ENCODE results near the gene CD4.

The CD4 gene

DNA sequence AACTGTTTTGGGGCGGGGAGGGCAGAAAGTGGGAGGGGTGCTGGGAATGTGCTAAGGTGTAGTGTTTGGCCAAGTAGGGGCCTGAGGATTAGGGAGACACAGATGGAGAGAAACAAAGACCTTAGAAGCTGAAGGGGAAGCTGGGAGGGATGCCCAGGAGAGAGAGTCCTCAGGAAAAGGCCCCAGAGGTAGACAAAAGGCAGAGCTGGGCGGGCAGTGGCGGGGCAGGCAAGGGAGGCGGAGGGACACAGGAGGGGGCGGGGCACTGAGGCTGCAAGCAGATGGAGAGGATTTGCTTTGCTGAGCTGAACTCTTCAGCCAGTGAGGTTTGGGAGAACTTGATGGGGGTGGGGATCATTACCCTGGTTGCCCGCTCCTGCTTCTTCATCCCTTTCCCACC is 20.3 kb upstream of the CD4 start:
- ATAC-seq (replicated peaks) (no peak), DNase-seq (no peak)
- Mint-ChIP-seq H3K4me1 (ENCODE audit: low read depth in 2 of 2) (peaks cover 55 to 56% of the 10 kb centered on the region in 2 donors), H3K36me3 (ENCODE audit: insufficient read depth) (peaks cover 17% of the 10 kb centered on the region), H3K9me3 (no peaks in the 10 kb centered on the region), H3K4me3 (no peak overlapping the region), H3K27ac (peak overlapping the region; percentile 19 to 74), H3K27me3 (peaks cover 16 to 34% of the 10 kb centered on the region in 2 donors)

DNA sequence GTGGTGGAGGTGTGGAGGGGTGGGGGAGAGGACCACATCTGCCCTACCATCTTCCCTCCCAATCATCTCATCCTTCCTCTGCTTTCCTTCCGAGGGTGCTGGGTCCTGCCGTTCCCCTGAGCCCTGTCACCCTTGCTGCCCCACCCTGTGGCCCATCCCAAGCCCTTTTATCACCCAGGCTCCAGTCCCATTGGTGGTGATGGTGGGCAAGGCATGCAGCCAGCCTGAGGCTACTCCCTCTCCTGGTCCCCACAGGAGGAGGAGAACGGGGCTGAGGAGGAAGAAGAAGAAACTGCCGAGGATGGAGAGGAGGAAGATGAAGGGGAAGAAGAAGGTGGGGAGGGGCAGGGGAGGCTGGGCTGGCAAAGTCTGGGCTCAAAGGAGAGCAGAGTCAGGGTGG is 19.7 kb upstream of the CD4 start:
- no peak for ATAC-seq (replicated peaks)
- Mint-ChIP-seq H3K27me3 (peaks cover 9 to 28% of the 10 kb centered on the region in 2 donors), H3K4me3 (no peak overlapping the region)

DNA sequence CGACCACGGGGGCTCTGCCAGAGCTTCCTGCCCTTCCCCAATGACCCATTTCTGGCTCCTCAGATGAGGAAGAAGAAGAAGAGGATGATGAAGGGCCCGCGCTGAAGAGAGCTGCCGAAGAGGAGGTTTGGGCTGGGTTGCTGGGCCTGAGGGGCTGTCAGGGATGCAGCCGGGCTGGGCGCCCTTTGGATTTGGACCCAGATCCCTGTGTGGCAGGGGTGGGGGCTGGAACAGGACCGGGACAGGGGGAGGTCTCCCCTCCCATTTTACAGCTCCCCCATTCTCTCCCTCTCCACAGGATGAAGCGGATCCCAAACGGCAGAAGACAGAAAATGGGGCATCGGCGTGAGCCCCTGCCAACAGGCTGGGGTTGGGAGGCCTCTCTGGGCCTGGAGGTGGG is 19.2 kb upstream of the CD4 start:
- Mint-ChIP-seq H3K27me3 (peaks cover 6 to 23% of the 10 kb centered on the region in 2 donors), H3K9me3 (no peaks in the 10 kb centered on the region), H3K27ac (peak overlapping the region in 1 of 2 donors; percentile 38), H3K4me3 (no peak overlapping the region), H3K36me3 (ENCODE audit: insufficient read depth) (peaks cover 22% of the 10 kb centered on the region), H3K4me1 (ENCODE audit: low read depth in 2 of 2) (peaks cover 57% of the 10 kb centered on the region in 2 donors)
- ATAC-seq (replicated peaks) (no peak), DNase-seq (no peak)

More for the DNA sequence above, 19.7 kb upstream of the CD4 start:
- Mint-ChIP-seq H3K36me3 (ENCODE audit: insufficient read depth) (peaks cover 19% of the 10 kb centered on the region), H3K9me3 (no peaks in the 10 kb centered on the region), H3K4me1 (ENCODE audit: low read depth in 2 of 2) (peaks cover 54 to 56% of the 10 kb centered on the region in 2 donors), H3K27ac (peak overlapping the region; percentile 38 to 74)
- no peak for DNase-seq

DNA sequence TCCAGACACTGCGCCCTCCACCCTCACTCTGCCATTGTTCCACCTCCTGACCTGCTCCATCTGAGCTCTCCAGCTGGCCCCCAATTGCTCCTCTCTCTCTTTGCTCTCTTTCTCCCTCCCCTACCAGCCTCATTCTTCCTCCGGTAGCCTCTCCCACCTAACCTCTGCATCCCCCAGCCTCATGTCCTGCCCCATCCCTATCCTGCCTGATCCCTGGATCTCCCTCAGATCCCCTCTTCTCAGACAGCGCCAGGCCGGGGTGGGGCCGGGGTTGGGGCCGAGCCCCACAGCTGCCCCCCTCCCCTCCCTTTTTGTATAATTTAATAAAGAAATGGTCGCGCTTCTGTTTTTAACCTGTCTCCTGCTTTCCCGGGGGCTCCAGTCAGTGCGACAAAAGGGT is 18.7 kb upstream of the CD4 start:
- Mint-ChIP-seq H3K27me3 (peaks cover 1 to 19% of the 10 kb centered on the region in 2 donors), H3K9me3 (no peaks in the 10 kb centered on the region), H3K4me1 (ENCODE audit: low read depth in 2 of 2) (peaks cover 57 to 58% of the 10 kb centered on the region in 2 donors), H3K4me3 (no peak overlapping the region), H3K36me3 (ENCODE audit: insufficient read depth) (peaks cover 27% of the 10 kb centered on the region), H3K27ac (peak overlapping the region; percentile 38 to 91)
- DNase-seq = no peak
- ATAC-seq (replicated peaks) = no peak

DNA sequence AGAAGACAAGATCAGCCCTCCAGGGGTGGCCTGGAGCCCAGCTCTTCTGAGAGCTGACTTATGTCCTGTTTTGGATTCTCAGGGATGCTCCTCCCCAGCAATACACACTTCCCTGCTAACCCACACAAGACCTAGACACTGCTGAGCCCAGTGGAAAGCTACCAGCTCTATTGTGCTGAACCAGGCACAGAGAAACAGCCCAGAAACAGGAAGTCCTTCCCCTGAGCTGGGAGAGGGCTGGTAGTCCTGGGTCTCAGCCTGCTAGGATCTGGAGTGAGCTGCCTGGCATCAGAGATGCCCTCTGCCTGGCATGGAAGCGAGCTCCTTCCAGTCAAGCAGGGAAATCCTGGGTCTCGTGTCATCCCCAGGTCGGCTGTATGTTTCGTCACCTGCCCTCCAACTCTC is 18.2 kb upstream of the CD4 start:
- H3K27me3 Mint-ChIP-seq = peaks cover 0 to 17% of the 10 kb centered on the region in 2 donors
- H3K4me1 Mint-ChIP-seq (ENCODE audit: low read depth in 2 of 2) = peaks cover 60 to 61% of the 10 kb centered on the region in 2 donors
- no peak for DNase-seq
- peaks cover 31% of the 10 kb centered on the region for H3K36me3 Mint-ChIP-seq (ENCODE audit: insufficient read depth)
- no peak overlapping the region for H3K4me3 Mint-ChIP-seq
- H3K9me3 Mint-ChIP-seq = no peaks in the 10 kb centered on the region
- ATAC-seq (replicated peaks) = no peak
- peak overlapping the region; percentile 38 to 91 for H3K27ac Mint-ChIP-seq

DNA sequence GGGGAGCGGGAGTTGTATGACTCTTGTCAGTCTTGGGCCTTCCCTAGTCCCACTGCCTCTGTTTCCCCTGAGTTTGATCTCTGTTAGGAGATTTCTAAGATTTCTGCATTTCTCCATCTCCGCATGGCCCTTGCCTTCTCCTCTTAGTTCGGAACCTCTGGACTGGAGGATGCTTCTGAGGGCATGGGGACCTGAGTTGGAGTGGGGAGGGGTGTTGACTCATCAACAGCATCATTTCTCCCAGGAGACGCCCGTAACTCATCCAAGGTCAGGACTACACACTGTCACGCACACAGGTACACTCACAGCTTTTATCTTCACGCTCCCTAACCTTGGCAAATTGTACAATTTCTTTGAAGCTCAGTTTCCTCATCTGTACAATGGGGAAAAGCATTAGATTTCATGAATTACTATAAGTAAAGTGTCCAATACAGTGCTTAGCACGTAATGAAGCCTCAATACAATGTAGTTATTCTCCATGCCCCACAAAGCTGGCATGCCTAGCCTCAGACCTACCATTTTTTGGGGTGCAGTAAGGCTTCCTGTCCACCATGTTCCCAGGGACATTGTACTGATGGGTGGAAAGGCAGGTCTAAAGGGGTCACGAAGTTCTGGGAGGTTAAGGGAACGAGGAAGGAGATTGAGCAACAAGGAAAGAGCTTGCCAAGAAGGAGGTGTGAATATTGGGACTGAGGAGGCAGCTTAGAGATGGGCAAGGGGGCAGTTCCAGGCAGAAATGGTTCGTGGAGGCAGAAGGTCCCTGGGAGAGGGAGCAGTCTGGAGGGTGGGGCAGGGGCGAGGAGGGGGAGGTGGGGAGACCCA is 17.6 kb upstream of the CD4 start:
- Mint-ChIP-seq H3K27me3 (peaks cover 0 to 17% of the 10 kb centered on the region in 2 donors), H3K36me3 (ENCODE audit: insufficient read depth) (peaks cover 31% of the 10 kb centered on the region), H3K4me1 (ENCODE audit: low read depth in 2 of 2) (peaks cover 62 to 67% of the 10 kb centered on the region in 2 donors), H3K4me3 (peak overlapping the region; percentile 89 to 90), H3K27ac (peak overlapping the region; percentile 91), H3K9me3 (no peaks in the 10 kb centered on the region)
- ATAC-seq (replicated peaks) = no peak
- no peak for DNase-seq

DNA sequence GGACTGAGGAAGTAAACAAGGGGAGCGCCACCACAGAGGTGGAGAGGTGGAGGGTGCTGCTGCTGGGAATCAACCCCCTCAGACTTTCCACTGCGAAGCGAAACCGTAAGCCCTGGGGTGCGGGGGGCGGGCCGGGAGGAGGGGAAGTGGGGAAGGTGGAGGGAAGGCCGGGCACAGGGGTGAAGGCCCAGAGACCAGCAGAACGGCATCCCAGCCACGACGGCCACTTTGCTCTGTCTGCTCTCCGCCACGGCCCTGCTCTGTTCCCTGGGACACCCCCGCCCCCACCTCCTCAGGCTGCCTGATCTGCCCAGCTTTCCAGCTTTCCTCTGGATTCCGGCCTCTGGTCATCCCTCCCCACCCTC is 17.0 kb upstream of the CD4 start, which contains the start of gene LAG3:
Gene LAG3 (plus strand): TSS at position 190 of the 365 bp plus-strand sequence. CDS start 333 bp downstream, outside the sequence.
- peak within 1 kb of the TSS; percentile 91 to 92 for H3K27ac Mint-ChIP-seq
- DNase-seq = no peak
- no peak for ATAC-seq (replicated peaks)
- peaks cover 0 to 14% of the 10 kb centered on the region in 2 donors for H3K27me3 Mint-ChIP-seq
- H3K9me3 Mint-ChIP-seq = no peaks in the 10 kb centered on the region
- peak within 1 kb of the TSS; percentile 89 to 90 for H3K4me3 Mint-ChIP-seq
- peaks cover 31% of the 10 kb centered on the region for H3K36me3 Mint-ChIP-seq (ENCODE audit: insufficient read depth)
- H3K4me1 Mint-ChIP-seq (ENCODE audit: low read depth in 2 of 2) = peaks cover 57 to 62% of the 10 kb centered on the region in 2 donors

DNA sequence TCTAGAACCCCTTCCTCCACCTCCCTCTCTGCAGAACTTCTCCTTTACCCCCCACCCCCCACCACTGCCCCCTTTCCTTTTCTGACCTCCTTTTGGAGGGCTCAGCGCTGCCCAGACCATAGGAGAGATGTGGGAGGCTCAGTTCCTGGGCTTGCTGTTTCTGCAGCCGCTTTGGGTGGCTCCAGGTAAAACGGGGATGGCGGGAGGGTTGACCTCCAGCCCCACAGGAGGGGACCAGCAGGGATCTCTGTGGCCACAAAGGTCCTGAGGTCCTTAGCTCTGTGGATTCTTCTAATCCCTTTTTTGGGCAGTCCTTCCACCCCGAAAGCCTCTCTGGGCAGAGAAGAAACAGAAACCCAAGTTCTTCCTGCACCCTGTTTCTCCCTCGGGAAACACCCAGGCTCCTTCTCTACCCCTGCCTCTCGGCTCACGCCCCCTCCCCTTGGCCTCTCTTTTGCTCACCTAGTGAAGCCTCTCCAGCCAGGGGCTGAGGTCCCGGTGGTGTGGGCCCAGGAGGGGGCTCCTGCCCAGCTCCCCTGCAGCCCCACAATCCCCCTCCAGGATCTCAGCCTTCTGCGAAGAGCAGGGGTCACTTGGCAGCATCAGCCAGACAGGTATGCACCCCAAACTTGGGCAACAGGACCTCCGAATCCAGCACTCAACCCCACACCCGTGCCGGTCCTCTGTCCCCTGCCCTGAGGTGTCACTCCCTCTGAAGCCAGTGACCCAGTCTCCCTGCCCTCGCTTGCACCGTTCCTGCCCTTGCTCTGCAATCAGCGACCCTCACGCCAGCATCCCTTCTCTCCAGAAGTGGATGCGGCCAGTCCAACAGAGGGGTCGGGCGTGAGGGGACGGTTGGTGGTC is 16.4 kb upstream of the CD4 start:
- peak overlapping the region; percentile 89 to 90 for H3K4me3 Mint-ChIP-seq
- ATAC-seq (replicated peaks) (no peak), DNase-seq (no peak)
- H3K27me3 Mint-ChIP-seq = peaks cover 0 to 8% of the 10 kb centered on the region in 2 donors
- H3K9me3 Mint-ChIP-seq = no peaks in the 10 kb centered on the region
- peaks cover 52 to 58% of the 10 kb centered on the region in 2 donors for H3K4me1 Mint-ChIP-seq (ENCODE audit: low read depth in 2 of 2)
- peaks cover 25% of the 10 kb centered on the region for H3K36me3 Mint-ChIP-seq (ENCODE audit: insufficient read depth)
- H3K27ac Mint-ChIP-seq = peak overlapping the region; percentile 91 to 92

DNA sequence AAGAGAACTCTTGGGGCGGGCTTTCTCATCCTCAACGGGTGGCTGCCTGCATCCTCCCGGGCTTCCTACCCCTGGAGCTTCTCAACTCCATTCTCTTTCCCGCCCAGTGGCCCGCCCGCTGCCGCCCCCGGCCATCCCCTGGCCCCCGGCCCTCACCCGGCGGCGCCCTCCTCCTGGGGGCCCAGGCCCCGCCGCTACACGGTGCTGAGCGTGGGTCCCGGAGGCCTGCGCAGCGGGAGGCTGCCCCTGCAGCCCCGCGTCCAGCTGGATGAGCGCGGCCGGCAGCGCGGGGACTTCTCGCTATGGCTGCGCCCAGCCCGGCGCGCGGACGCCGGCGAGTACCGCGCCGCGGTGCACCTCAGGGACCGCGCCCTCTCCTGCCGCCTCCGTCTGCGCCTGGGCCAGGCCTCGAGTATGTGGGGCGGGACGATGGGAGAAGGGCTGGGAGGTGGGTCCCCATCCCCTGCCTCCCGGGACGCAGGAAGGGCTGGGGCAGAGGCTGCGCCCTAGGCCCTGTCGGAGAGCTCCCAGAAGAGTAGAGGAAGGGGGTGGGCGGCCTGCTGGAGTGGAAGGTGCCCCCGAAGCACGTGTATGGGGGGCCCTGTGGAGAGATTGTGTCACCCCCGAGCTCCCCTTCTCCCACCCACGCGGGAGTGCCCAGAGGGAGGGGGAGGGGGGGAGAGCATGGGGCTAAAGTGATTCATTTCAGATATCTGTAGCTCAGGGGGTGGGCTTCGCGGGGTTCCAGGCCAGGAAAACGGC is 15.6 kb upstream of the CD4 start:
- Mint-ChIP-seq H3K27me3 (no peaks in the 10 kb centered on the region), H3K36me3 (ENCODE audit: insufficient read depth) (peaks cover 27% of the 10 kb centered on the region), H3K4me1 (ENCODE audit: low read depth in 2 of 2) (peaks cover 51 to 63% of the 10 kb centered on the region in 2 donors), H3K27ac (peak overlapping the region; percentile 91 to 92), H3K4me3 (peak overlapping the region; percentile 89 to 90), H3K9me3 (no peaks in the 10 kb centered on the region)
- DNase-seq = no peak
- ATAC-seq (replicated peaks) = peak; percentile 19

DNA sequence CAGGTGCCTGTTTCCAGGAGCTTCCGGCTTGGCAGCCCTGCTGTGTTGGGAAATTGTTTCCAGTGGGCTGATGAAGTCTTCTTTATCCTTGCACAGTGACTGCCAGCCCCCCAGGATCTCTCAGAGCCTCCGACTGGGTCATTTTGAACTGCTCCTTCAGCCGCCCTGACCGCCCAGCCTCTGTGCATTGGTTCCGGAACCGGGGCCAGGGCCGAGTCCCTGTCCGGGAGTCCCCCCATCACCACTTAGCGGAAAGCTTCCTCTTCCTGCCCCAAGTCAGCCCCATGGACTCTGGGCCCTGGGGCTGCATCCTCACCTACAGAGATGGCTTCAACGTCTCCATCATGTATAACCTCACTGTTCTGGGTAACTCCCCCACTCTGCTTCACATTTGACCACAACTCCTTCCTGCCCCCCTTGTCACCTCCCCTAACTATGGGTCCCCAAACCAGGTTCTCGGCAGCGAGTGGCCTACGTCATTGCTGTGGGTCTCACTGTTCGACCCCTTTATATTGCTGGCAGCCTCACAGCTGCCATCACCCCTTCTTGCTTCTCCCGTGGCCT is 14.7 kb upstream of the CD4 start:
- Mint-ChIP-seq H3K27ac (peak overlapping the region; percentile 91 to 92), H3K9me3 (no peaks in the 10 kb centered on the region), H3K27me3 (no peaks in the 10 kb centered on the region), H3K4me1 (ENCODE audit: low read depth in 2 of 2) (peaks cover 54 to 64% of the 10 kb centered on the region in 2 donors), H3K4me3 (peak overlapping the region; percentile 89 to 90), H3K36me3 (ENCODE audit: insufficient read depth) (peaks cover 28% of the 10 kb centered on the region)
- ATAC-seq (replicated peaks) (peak; percentile 81), DNase-seq (peak; percentile 64 to 68 (median 66))

DNA sequence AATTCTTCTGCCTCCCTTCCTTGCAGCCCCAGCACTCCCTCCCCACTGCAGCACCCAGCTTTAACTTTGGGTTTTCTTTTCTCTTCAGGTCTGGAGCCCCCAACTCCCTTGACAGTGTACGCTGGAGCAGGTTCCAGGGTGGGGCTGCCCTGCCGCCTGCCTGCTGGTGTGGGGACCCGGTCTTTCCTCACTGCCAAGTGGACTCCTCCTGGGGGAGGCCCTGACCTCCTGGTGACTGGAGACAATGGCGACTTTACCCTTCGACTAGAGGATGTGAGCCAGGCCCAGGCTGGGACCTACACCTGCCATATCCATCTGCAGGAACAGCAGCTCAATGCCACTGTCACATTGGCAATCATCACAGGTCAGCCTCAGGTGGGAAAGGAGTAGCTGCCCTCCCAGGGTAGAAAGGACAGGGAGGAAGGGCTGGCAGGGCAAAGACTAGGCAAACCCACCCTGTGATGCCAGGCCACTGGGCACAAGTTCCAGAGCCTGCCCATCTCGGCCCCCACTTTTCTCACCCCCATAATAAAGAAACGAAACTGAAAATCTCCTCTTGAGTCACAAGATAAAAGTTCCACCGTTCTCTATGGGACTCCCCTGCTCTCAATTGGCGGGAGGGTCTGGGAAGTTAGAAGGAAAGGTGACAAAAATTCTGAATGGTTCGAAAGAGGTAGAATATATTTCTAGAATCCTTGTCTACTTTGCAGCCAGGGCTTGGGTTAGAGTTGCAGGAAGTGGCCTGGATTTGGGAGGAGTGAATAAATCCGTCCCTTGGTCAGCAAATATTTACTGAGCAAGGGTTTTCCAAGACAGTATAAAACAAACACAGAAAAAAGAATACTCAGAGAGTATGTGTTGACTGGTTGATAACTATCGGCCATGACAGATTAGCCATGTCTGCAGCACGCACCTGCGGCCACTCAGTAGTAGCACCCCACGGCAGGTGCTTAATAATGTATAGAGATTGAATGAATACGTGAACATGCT is 13.8 kb upstream of the CD4 start:
- ATAC-seq (replicated peaks) = peak; percentile 0
- H3K27ac Mint-ChIP-seq = peak overlapping the region; percentile 91 to 92
- H3K9me3 Mint-ChIP-seq = no peaks in the 10 kb centered on the region

DNA sequence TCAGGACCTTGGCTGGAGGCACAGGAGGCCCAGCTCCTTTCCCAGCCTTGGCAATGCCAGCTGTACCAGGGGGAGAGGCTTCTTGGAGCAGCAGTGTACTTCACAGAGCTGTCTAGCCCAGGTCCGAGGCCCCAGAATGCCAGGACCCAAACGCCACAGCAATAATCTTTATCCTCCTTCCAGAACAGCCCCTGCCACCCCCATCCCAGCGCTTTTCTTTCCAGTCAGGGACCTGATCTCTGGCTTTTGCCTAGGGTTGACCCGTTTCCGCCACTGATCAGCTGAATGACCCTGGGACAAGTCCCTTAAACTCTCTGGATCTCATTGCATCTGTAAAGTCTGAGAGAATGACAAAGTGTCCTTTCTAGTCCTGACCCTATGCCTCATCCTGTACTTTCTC is 11.9 kb upstream of the CD4 start:
- no peaks in the 10 kb centered on the region for H3K27me3 Mint-ChIP-seq
- DNase-seq = no peak
- ATAC-seq (replicated peaks) = no peak
- H3K4me3 Mint-ChIP-seq = no peak overlapping the region
- peaks cover 40 to 52% of the 10 kb centered on the region in 2 donors for H3K4me1 Mint-ChIP-seq (ENCODE audit: low read depth in 2 of 2)
- H3K36me3 Mint-ChIP-seq (ENCODE audit: insufficient read depth) = peaks cover 18% of the 10 kb centered on the region
- H3K9me3 Mint-ChIP-seq = no peaks in the 10 kb centered on the region
- peak overlapping the region; percentile 81 to 91 for H3K27ac Mint-ChIP-seq

More for the DNA sequence above, 13.8 kb upstream of the CD4 start:
- H3K4me1 Mint-ChIP-seq (ENCODE audit: low read depth in 2 of 2) = peaks cover 50 to 64% of the 10 kb centered on the region in 2 donors
- peaks cover 24% of the 10 kb centered on the region for H3K36me3 Mint-ChIP-seq (ENCODE audit: insufficient read depth)
- H3K27me3 Mint-ChIP-seq = no peaks in the 10 kb centered on the region
- no peak for DNase-seq
- H3K4me3 Mint-ChIP-seq = peak overlapping the region; percentile 89 to 90
